SK-N-SH treated with all-trans-retinoic acid at 6 μM for 48 hours (cell line): ENCODE measurements around the gene PPRC1.

Experiments used
- ATAC-seq: fragments of 200-7000 bp; cut with Tn5 transposase; 3 replicates; pipeline ENCODE4 v1.9.1; 2020; ENCODE audit warnings: mild to moderate bottlenecking, moderate library complexity
- ARNTL ChIP-seq: fragments of 450-650 bp; formaldehyde crosslinking; IDR thresholded peaks from 2 replicates; pipeline ENCODE4 v1.5.0; 2020; ENCODE audit warnings: low read depth, mild to moderate bottlenecking, moderate library complexity, borderline replicate concordance
- BACH2 ChIP-seq: fragments of 250-450 bp; sonication (Bioruptor Pico); IDR thresholded peaks from 2 replicates; pipeline ENCODE4 v1.9.0; 2021; ENCODE audit warnings: mild to moderate bottlenecking, borderline replicate concordance
- CREB5 ChIP-seq: fragments of 250-450 bp; sonication (Bioruptor Pico); IDR thresholded peaks from 2 replicates; pipeline ENCODE4 v1.5.1; 2020; ENCODE audit warnings: low read depth, mild to moderate bottlenecking, moderate library complexity
- CSDC2 ChIP-seq: fragments of 250-450 bp; sonication (Bioruptor Pico); IDR thresholded peaks from 2 replicates; pipeline ENCODE4 v1.5.0; 2020; ENCODE audit warnings: mild to moderate bottlenecking, moderate library complexity
- CSRNP3 ChIP-seq: fragments of 250-450 bp; sonication (Bioruptor Pico); IDR thresholded peaks from 2 replicates; pipeline ENCODE4 v1.5.1; 2021; ENCODE audit warnings: mild to moderate bottlenecking, moderate library complexity
- GLIS3 ChIP-seq: fragments of 250-450 bp; sonication (Bioruptor Pico); IDR thresholded peaks from 2 replicates; pipeline ENCODE4 v1.5.0; 2020; ENCODE audit warnings: mild to moderate bottlenecking, moderate library complexity
- ISL1 ChIP-seq: fragments of 250-450 bp; sonication (Bioruptor Pico); IDR thresholded peaks from 2 replicates; pipeline ENCODE4 v2.1.2; 2022; ENCODE audit warnings: mild to moderate bottlenecking, moderate library complexity
- PATZ1 ChIP-seq: fragments of 250-450 bp; sonication (Bioruptor Pico); IDR thresholded peaks from 2 replicates; pipeline ENCODE4 v1.8.0; 2020; ENCODE audit warnings: mild to moderate bottlenecking, moderate library complexity, borderline replicate concordance
- PPARA ChIP-seq: fragments of 250-450 bp; sonication (Bioruptor Pico); IDR thresholded peaks from 2 replicates; pipeline ENCODE4 v1.5.0; 2020; ENCODE audit warnings: mild to moderate bottlenecking, borderline replicate concordance
- SNAI2 ChIP-seq: fragments of 250-450 bp; sonication (Bioruptor Pico); IDR thresholded peaks from 2 replicates; pipeline ENCODE4 v1.5.0; 2020; ENCODE audit warnings: mild to moderate bottlenecking, moderate library complexity
- TCF4 ChIP-seq: fragments of 250-450 bp; sonication (Bioruptor Pico); IDR thresholded peaks from 2 replicates; pipeline ENCODE4 v1.8.0; 2021; ENCODE audit warnings: mild to moderate bottlenecking, moderate library complexity, borderline replicate concordance
- TOX ChIP-seq: fragments of 250-450 bp; sonication (Bioruptor Pico); IDR thresholded peaks from 2 replicates; pipeline ENCODE4 v1.8.0; 2021; ENCODE audit warnings: mild to moderate bottlenecking, moderate library complexity, borderline replicate concordance
- TSHZ2 ChIP-seq: fragments of 250-450 bp; sonication (Bioruptor Pico); IDR thresholded peaks from 2 replicates; pipeline ENCODE4 v1.5.0; 2020; ENCODE audit warnings: mild to moderate bottlenecking, moderate library complexity
- ZC3H10 ChIP-seq: fragments of 250-450 bp; sonication (Bioruptor Pico); IDR thresholded peaks from 2 replicates; pipeline ENCODE4 v1.5.1; 2021; ENCODE audit warnings: mild to moderate bottlenecking, moderate library complexity
- ZFP30 ChIP-seq: fragments of 450-650 bp; formaldehyde crosslinking; IDR thresholded peaks from 2 replicates; pipeline ENCODE4 v1.5.0; 2022; ENCODE audit warnings: mild to moderate bottlenecking, moderate library complexity
- ZNF565 ChIP-seq: fragments of 450-650 bp; formaldehyde crosslinking; conservative IDR thresholded peaks from 2 replicates; pipeline ENCODE4 v1.5.0; 2020; ENCODE audit warnings: low read depth, mild to moderate bottlenecking, moderate library complexity
- ZNF70 ChIP-seq: fragments of 450-650 bp; formaldehyde crosslinking; IDR thresholded peaks from 2 replicates; pipeline ENCODE4 v1.5.0; 2020; ENCODE audit warnings: mild to moderate bottlenecking, moderate library complexity

Gene PPRC1

GRCh38 chr10:102185272-102185671, 52.4 kb downstream of the PPRC1 start:
- ATAC-seq: no peak
- no peak for TF ChIP-seq TOX (CRISPR knock-in tag)
- no peak for TF ChIP-seq ZNF70 (CRISPR knock-in tag)
- no peak for TF ChIP-seq ARNTL (CRISPR knock-in tag)
- TF ChIP-seq TSHZ2 (CRISPR knock-in tag): no peak
- TF ChIP-seq CREB5 (CRISPR knock-in tag): no peak
- TF ChIP-seq ISL1 (CRISPR knock-in tag): no peak
- TF ChIP-seq CSDC2 (CRISPR knock-in tag): no peak
- no peak for TF ChIP-seq ZNF565 (CRISPR knock-in tag)
- TF ChIP-seq CSRNP3: no peak
- no peak for TF ChIP-seq PPARA (CRISPR knock-in tag)
- TF ChIP-seq BACH2 (CRISPR knock-in tag): no peak
- TF ChIP-seq SNAI2 (CRISPR knock-in tag): no peak
- no peak for TF ChIP-seq PATZ1
- no peak for TF ChIP-seq GLIS3 (CRISPR knock-in tag)

- TF ChIP-seq ZC3H10 (CRISPR knock-in tag): no peak
- no peak for TF ChIP-seq ZFP30
- TF ChIP-seq ISL1 (CRISPR knock-in tag): no peak
- TF ChIP-seq TCF4 (CRISPR knock-in tag): no peak
- TF ChIP-seq CSRNP3: no peak
- TF ChIP-seq SNAI2 (CRISPR knock-in tag): no peak
- no peak for TF ChIP-seq TSHZ2 (CRISPR knock-in tag)
- ATAC-seq: no peak
Observed at GRCh38 chr10:102185811-102186527, 53.1 kb downstream of the PPRC1 start.
